HCT116 (cell line): ENCODE measurements around the gene ZNF302. TPM values are rescaled to one million over a fixed set of nuclear protein-coding genes. Genes with fewer than 3 reads are reported as not detected.

Experiments
- ATAC-seq: fragments of 200-7000 bp; cut with Tn5 transposase; 2 replicates; pipeline ENCODE4 v1.9.1; 2020; ENCODE audit warnings: mild to moderate bottlenecking, moderate library complexity
- BruUV-seq: library from RNA; stranded (reverse); fragments of 400-500 nt; replicated peaks from 2 replicates; lab custom pipeline; 2021; lab: Mats Ljungman, UMichigan
- CTCF ChIA-PET: fragments of 300-600 bp; sonication (Branson Sonifier 250); formaldehyde crosslinking; loops from one replicate; lab custom pipeline; 2021; ENCODE audit warnings: antibody characterized with exemption; lab: Charles Lee
- POLR2A ChIA-PET: fragments of 300-600, 350-600 bp; sonication (Branson Sonifier 250); formaldehyde crosslinking; loops from one replicate; lab custom pipeline; 2021; ENCODE audit warnings: antibody characterized with exemption; lab: Charles Lee
- RAD21 ChIA-PET, 2 experiments: fragments of 300-600 bp; sonication (Branson Sonifier 250); formaldehyde crosslinking; loops; one replicate each; lab custom pipeline; 2023; ENCODE audit warnings: low total read pairs in 2 of 2; ENCODE audit not compliant: uncharacterized antibody in 2 of 2, unreplicated experiment in 2 of 2, low non-redundant PET in 1 of 2; lab: Charles Lee
- DNase-seq: peaks from one replicate; pipeline ENCODE4 v3.0.0-alpha.2; 2010; ENCODE audit warnings: low read depth, low spot score
- H2AFZ ChIP-seq: fragments of 200-600 bp; shearing (Covaris generic), sonication (generic); 2 replicates; pipeline ENCODE4 v1.6.1; 2017; ENCODE audit warnings: low read depth, mixed run types, mixed read lengths, antibody characterized with exemption, low read length; ENCODE audit not compliant: poor library complexity, severe bottlenecking
- H3K27ac ChIP-seq: 2 replicates; pipeline ENCODE4 v1.5.1; 2012; ENCODE audit warnings: low read depth, low read length
- H3K27me3 ChIP-seq: fragments of 200-600 bp; sonication (generic); 2 replicates; pipeline ENCODE4 v1.6.1; 2016; ENCODE audit warnings: mixed run types, low read length, mixed read lengths; ENCODE audit not compliant: insufficient read depth
- H3K36me3 ChIP-seq, 2 experiments: fragments of 200-500 bp in 1 of 2; fragments of 200-600 bp in 1 of 2; sonication (Bioruptor generic) in 1 of 2; sonication (generic) in 1 of 2; 2 replicates each; pipeline versions ENCODE4 v1.5.1 to v1.6.1; 2014 to 2016; ENCODE audit warnings: low read length in 2 of 2, inconsistent platforms in 1 of 2, mixed read lengths in 1 of 2, mixed run types in 1 of 2; ENCODE audit not compliant: insufficient read depth in 2 of 2, control insufficient read depth in 1 of 2
- H3K4me1 ChIP-seq, 2 experiments: fragments of 200-600 bp in 1 of 2; sonication (generic) in 1 of 2; 2 replicates each; pipeline versions ENCODE4 v1.5.1 to v1.6.1; 2012 to 2017; ENCODE audit warnings: low read length in 2 of 2, inconsistent platforms in 1 of 2, mild to moderate bottlenecking in 1 of 2, mixed read lengths in 1 of 2, mixed run types in 1 of 2, moderate library complexity in 1 of 2; ENCODE audit not compliant: insufficient read depth in 2 of 2, control insufficient read depth in 1 of 2
- H3K4me2 ChIP-seq: fragments of 200-600 bp; sonication (generic); 2 replicates; pipeline ENCODE4 v1.6.1; 2017; ENCODE audit warnings: mixed run types, low read length, mixed read lengths
- H3K4me3 ChIP-seq, 2 experiments: fragments of 200-600 bp in 1 of 2; sonication (generic) in 1 of 2; replicated peaks in 1 of 2; 2 replicates each; pipeline ENCODE4 v1.5.1; 2011 to 2016; ENCODE audit warnings: low read length in 2 of 2, control low read depth in 1 of 2, low read depth in 1 of 2, mild to moderate bottlenecking in 1 of 2, mixed read lengths in 1 of 2, mixed run types in 1 of 2
- H3K79me2 ChIP-seq: fragments of 200-600 bp; sonication (generic); 2 replicates; pipeline ENCODE4 v1.6.1; 2017; ENCODE audit warnings: mild to moderate bottlenecking, mixed run types, low read length, moderate library complexity, mixed read lengths; ENCODE audit not compliant: insufficient read depth
- H3K9ac ChIP-seq: fragments of 200-600 bp; sonication (generic); 2 replicates; pipeline ENCODE4 v1.6.1; 2016; ENCODE audit warnings: low read length, mixed read lengths
- H3K9me2 ChIP-seq: fragments of 200-600 bp; sonication (generic), shearing (Covaris generic); 2 replicates; pipeline ENCODE4 v1.6.1; 2017; ENCODE audit warnings: mixed run types, mild to moderate bottlenecking, moderate library complexity; ENCODE audit not compliant: insufficient read depth
- H3K9me3 ChIP-seq, 2 experiments: fragments of 200-500 bp in 1 of 2; fragments of 200-600 bp in 1 of 2; sonication (Bioruptor generic) in 1 of 2; sonication (generic) in 1 of 2; 2 replicates each; pipeline ENCODE4 v1.6.1; 2014 to 2017; ENCODE audit warnings: low read length in 2 of 2, mixed read lengths in 2 of 2, inconsistent platforms in 1 of 2, low read depth in 1 of 2, mild to moderate bottlenecking in 1 of 2, mixed run types in 1 of 2, moderate library complexity in 1 of 2; ENCODE audit not compliant: control insufficient read depth in 1 of 2, insufficient read depth in 1 of 2
- H4K20me1 ChIP-seq: fragments of 200-600 bp; sonication (generic), shearing (Covaris generic); 2 replicates; pipeline ENCODE4 v1.6.1; 2017; ENCODE audit warnings: mixed run types, mild to moderate bottlenecking, moderate library complexity; ENCODE audit not compliant: insufficient read depth
- EGR1 ChIP-seq: IDR thresholded peaks from 2 replicates; pipeline ENCODE4 v1.6.1; 2012; ENCODE audit warnings: low read depth
- EZH2phosphoT487 ChIP-seq: fragments of 200-600 bp; IDR thresholded peaks from 2 replicates; pipeline ENCODE4 v1.6.1; 2018; ENCODE audit warnings: antibody characterized with exemption, borderline replicate concordance
- FOSL1 ChIP-seq: IDR thresholded peaks from 2 replicates; pipeline ENCODE4 v1.6.1; 2012; ENCODE audit warnings: low read depth
- POLR2A ChIP-seq: IDR thresholded peaks from 2 replicates; pipeline ENCODE4 v1.7.0; 2011; ENCODE audit warnings: borderline replicate concordance; ENCODE audit not compliant: insufficient read depth, insufficient read length; ENCODE audit errors: extremely low read depth
- POLR2AphosphoS5 ChIP-seq: IDR thresholded peaks from 2 replicates; pipeline ENCODE4 v1.6.1; 2011; ENCODE audit warnings: mild to moderate bottlenecking, low read depth, low read length, moderate library complexity
- SIN3A ChIP-seq: IDR thresholded peaks from 2 replicates; pipeline ENCODE4 v1.6.1; 2012; ENCODE audit warnings: low read depth
- SP1 ChIP-seq: IDR thresholded peaks from 2 replicates; pipeline ENCODE4 v1.6.1; 2012; ENCODE audit warnings: low read depth
- TCF7L2 ChIP-seq: IDR thresholded peaks from 2 replicates; pipeline ENCODE4 v1.7.0; 2011; ENCODE audit warnings: borderline replicate concordance, inconsistent platforms; ENCODE audit not compliant: insufficient read depth, insufficient read length; ENCODE audit errors: extremely low read depth
- YY1 ChIP-seq: IDR thresholded peaks from 2 replicates; pipeline ENCODE4 v1.6.1; 2011; ENCODE audit warnings: low read length, low read depth, moderate library complexity, mild to moderate bottlenecking; ENCODE audit not compliant: insufficient replicate concordance; ENCODE audit errors: extremely low read depth
- intact Hi-C: fragments of 100-400 bp; cut with micrococcal nuclease; formaldehyde crosslinking; loops from 2 replicates; pipeline ENCODE4 v1.10.0; 2022
- total RNA-seq: library from RNA; stranded (reverse); gene quantifications from one replicate; pipeline ENCODE4 v1.2.1, GENCODE V29; 2021; ENCODE audit not compliant: unreplicated experiment
- TF ChIP-seq, protein P1 (sequence below): IDR thresholded peaks from 2 replicates; pipeline ENCODE4 v1.6.1; 2012; ENCODE audit warnings: low read depth
- TF ChIP-seq, protein P2 (sequence below): IDR thresholded peaks from 2 replicates; pipeline ENCODE4 v1.6.1; 2012

ZNF302 gene
- total RNA-seq, 1 experiment from 2014 or later = 9.9 TPM

DNA sequence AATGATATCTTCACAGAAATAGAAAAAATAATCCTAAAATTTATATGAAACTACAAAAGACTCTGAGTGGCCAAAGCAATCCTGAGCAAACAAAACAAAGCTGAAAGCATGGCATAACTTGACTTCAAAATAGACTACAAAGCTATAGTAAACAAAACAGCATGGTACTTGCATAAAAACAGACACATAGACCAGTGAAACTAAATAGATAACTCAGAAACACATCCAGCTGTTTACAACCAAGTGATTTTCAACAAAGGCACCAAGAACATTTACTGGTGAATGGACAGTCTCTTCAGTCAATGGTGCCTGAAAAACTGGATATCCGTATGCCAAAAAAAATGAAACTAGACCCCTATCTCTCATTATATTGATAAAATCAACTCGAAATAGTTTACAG, 25.7 kb upstream of the ZNF302 start:
- Histone ChIP-seq H3K36me3 (no peaks in the 10 kb centered on the region), H3K9ac (no peak overlapping the region), H3K9me2 (no peaks in the 10 kb centered on the region), H4K20me1 (no peaks in the 10 kb centered on the region), H3K4me2 (no peak overlapping the region), H3K27me3 (no peaks in the 10 kb centered on the region), H3K4me3 (no peak overlapping the region)
- no TSS peak for BruUV-seq
- POLR2A ChIA-PET = no interaction called here
- no peak for DNase-seq
- TF ChIP-seq SIN3A (no peak), POLR2AphosphoS5 (no peak), YY1 (no peak), FOSL1 (no peak), TCF7L2 (no peak), SP1 (no peak), EZH2phosphoT487 (no peak), POLR2A (no peak), EGR1 (no peak)
- TF ChIP-seq, protein P1, sequence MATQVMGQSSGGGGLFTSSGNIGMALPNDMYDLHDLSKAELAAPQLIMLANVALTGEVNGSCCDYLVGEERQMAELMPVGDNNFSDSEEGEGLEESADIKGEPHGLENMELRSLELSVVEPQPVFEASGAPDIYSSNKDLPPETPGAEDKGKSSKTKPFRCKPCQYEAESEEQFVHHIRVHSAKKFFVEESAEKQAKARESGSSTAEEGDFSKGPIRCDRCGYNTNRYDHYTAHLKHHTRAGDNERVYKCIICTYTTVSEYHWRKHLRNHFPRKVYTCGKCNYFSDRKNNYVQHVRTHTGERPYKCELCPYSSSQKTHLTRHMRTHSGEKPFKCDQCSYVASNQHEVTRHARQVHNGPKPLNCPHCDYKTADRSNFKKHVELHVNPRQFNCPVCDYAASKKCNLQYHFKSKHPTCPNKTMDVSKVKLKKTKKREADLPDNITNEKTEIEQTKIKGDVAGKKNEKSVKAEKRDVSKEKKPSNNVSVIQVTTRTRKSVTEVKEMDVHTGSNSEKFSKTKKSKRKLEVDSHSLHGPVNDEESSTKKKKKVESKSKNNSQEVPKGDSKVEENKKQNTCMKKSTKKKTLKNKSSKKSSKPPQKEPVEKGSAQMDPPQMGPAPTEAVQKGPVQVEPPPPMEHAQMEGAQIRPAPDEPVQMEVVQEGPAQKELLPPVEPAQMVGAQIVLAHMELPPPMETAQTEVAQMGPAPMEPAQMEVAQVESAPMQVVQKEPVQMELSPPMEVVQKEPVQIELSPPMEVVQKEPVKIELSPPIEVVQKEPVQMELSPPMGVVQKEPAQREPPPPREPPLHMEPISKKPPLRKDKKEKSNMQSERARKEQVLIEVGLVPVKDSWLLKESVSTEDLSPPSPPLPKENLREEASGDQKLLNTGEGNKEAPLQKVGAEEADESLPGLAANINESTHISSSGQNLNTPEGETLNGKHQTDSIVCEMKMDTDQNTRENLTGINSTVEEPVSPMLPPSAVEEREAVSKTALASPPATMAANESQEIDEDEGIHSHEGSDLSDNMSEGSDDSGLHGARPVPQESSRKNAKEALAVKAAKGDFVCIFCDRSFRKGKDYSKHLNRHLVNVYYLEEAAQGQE = no peak
- TF ChIP-seq, protein P2, sequence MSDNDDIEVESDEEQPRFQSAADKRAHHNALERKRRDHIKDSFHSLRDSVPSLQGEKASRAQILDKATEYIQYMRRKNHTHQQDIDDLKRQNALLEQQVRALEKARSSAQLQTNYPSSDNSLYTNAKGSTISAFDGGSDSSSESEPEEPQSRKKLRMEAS = no peak
- TF ChIP-seq, all 23 proteins: peak for 0
- Histone ChIP-seq H3K9me3 (no peaks in the 10 kb centered on the region), H2AFZ (no peak overlapping the region), H3K4me1 (peaks cover 3 to 20% of the 10 kb centered on the region in 2 experiments; a peak in 3 of 4 replicates), H3K27ac (no peak overlapping the region), H3K79me2 (no peaks in the 10 kb centered on the region)
- no peak for ATAC-seq
- intact Hi-C loops = no loop called here
- RAD21 ChIA-PET = no interaction called here
- CTCF ChIA-PET = no interaction called here
